H9 (cell line): ENCODE data around the gene DAPK1. TPM values are rescaled to one million over a fixed set of nuclear protein-coding genes. Genes with fewer than 3 reads are reported as not detected.

ENCODE experiments used
- DNase-seq: peaks from one replicate; pipeline ENCODE4 v3.0.0-alpha.2; 2017
- H2AFZ ChIP-seq: one replicate; pipeline ENCODE4 v1.6.1; 2013; ENCODE audit warnings: mild to moderate bottlenecking, low read length, control low read depth, moderate library complexity
- H2AK5ac ChIP-seq: 2 replicates; pipeline ENCODE4 v1.6.1; 2013; ENCODE audit warnings: low read length, control low read depth, mixed read lengths; ENCODE audit not compliant: insufficient read length
- H2BK120ac ChIP-seq: one replicate; pipeline ENCODE4 v1.6.1; 2013; ENCODE audit warnings: low read depth, mild to moderate bottlenecking, low read length, control low read depth, inconsistent platforms; ENCODE audit not compliant: poor library complexity, severe bottlenecking
- H2BK12ac ChIP-seq: 2 replicates; pipeline ENCODE4 v1.6.1; 2013; ENCODE audit warnings: low read length, control low read depth, mixed read lengths, low read depth; ENCODE audit not compliant: insufficient read length
- H2BK15ac ChIP-seq: 2 replicates; pipeline ENCODE4 v1.6.1; 2013; ENCODE audit warnings: low read depth, low read length, control low read depth
- H2BK20ac ChIP-seq: one replicate; pipeline ENCODE4 v1.6.1; 2013; ENCODE audit warnings: low read depth, mild to moderate bottlenecking, low read length, control low read depth, inconsistent platforms; ENCODE audit not compliant: poor library complexity, severe bottlenecking
- H2BK5ac ChIP-seq: 2 replicates; pipeline ENCODE4 v1.6.1; 2013; ENCODE audit warnings: low read length, control low read depth, mixed read lengths; ENCODE audit not compliant: insufficient read length
- H3K14ac ChIP-seq: 2 replicates; pipeline ENCODE4 v1.6.1; 2013; ENCODE audit warnings: low read length, control low read depth; ENCODE audit not compliant: insufficient read depth
- H3K18ac ChIP-seq: 2 replicates; pipeline ENCODE4 v1.6.1; 2013; ENCODE audit warnings: low read depth, mild to moderate bottlenecking, mixed read lengths, low read length, control low read depth; ENCODE audit not compliant: insufficient read length
- H3K23ac ChIP-seq: 2 replicates; pipeline ENCODE4 v1.6.1; 2013; ENCODE audit warnings: low read length, control low read depth, mixed read lengths, low read depth; ENCODE audit not compliant: insufficient read length
- H3K23me2 ChIP-seq: 2 replicates; pipeline ENCODE4 v1.6.1; 2013; ENCODE audit warnings: low read depth, mild to moderate bottlenecking, mixed read lengths, low read length, control low read depth; ENCODE audit not compliant: insufficient read length, poor library complexity, severe bottlenecking
- H3K27ac ChIP-seq: 2 replicates; pipeline ENCODE4 v1.5.1; 2013; ENCODE audit warnings: low read length, control low read depth, mixed read lengths, low read depth; ENCODE audit not compliant: insufficient read length
- H3K27me3 ChIP-seq: 2 replicates; pipeline ENCODE4 v1.6.1; 2013; ENCODE audit warnings: low read length, control low read depth, inconsistent platforms; ENCODE audit not compliant: insufficient read depth
- H3K4ac ChIP-seq: 2 replicates; pipeline ENCODE4 v1.6.1; 2013; ENCODE audit warnings: low read depth, mild to moderate bottlenecking, control low read depth, inconsistent platforms, low read length, moderate library complexity
- H3K4me1 ChIP-seq: 2 replicates; pipeline ENCODE4 v1.6.1; 2013; ENCODE audit warnings: low read length, control low read depth, inconsistent platforms; ENCODE audit not compliant: insufficient read depth
- H3K4me2 ChIP-seq: 2 replicates; pipeline ENCODE4 v1.6.1; 2013; ENCODE audit warnings: low read length, control low read depth, mixed read lengths; ENCODE audit not compliant: insufficient read length, insufficient read depth
- H3K56ac ChIP-seq: 2 replicates; pipeline ENCODE4 v1.6.1; 2013; ENCODE audit warnings: low read depth, mild to moderate bottlenecking, mixed read lengths, low read length, control low read depth; ENCODE audit not compliant: insufficient read length
- H3K79me1 ChIP-seq: 2 replicates; pipeline ENCODE4 v1.6.1; 2013; ENCODE audit warnings: low read depth, mild to moderate bottlenecking, moderate library complexity, low read length, control low read depth, inconsistent platforms; ENCODE audit not compliant: insufficient read depth, poor library complexity, severe bottlenecking
- H3K79me2 ChIP-seq: 2 replicates; pipeline ENCODE4 v1.6.1; 2013; ENCODE audit warnings: low read length, control low read depth, inconsistent platforms; ENCODE audit not compliant: insufficient read depth
- H3K9ac ChIP-seq: 2 replicates; pipeline ENCODE4 v1.6.1; 2013; ENCODE audit warnings: low read length, control low read depth, mixed read lengths; ENCODE audit not compliant: insufficient read length; ENCODE audit errors: extremely low read depth
- H3K9me3 ChIP-seq: one replicate; pipeline ENCODE4 v1.6.1; 2013; ENCODE audit warnings: low read depth, low read length, inconsistent platforms; ENCODE audit not compliant: control insufficient read depth
- H3T11ph ChIP-seq: one replicate; pipeline ENCODE4 v1.6.1; 2013; ENCODE audit warnings: mild to moderate bottlenecking, low read length, control low read depth, inconsistent platforms
- H4K20me1 ChIP-seq: one replicate; pipeline ENCODE4 v1.6.1; 2013; ENCODE audit not compliant: control insufficient read depth, insufficient read length, insufficient read depth
- H4K5ac ChIP-seq: 2 replicates; pipeline ENCODE4 v1.6.1; 2013; ENCODE audit warnings: low read depth, mild to moderate bottlenecking, mixed read lengths, low read length, control low read depth; ENCODE audit not compliant: insufficient read length
- H4K8ac ChIP-seq: replicated peaks from 2 replicates; pipeline ENCODE4 v1.6.1; 2013; ENCODE audit warnings: low read length, control low read depth, mixed read lengths, low read depth; ENCODE audit not compliant: insufficient read length
- H4K91ac ChIP-seq: 2 replicates; pipeline ENCODE4 v1.6.1; 2013; ENCODE audit warnings: low read depth, mild to moderate bottlenecking, moderate library complexity, mixed read lengths, low read length, control low read depth; ENCODE audit not compliant: insufficient read length
- H3K27ac Mint-ChIP-seq, 3 experiments: 2 replicates in 2 of 3; 3 replicates in 1 of 3; pipeline ENCODE4 v1.8.0; 2020 to 2021; ENCODE audit warnings: mixed read lengths in 3 of 3, mild to moderate bottlenecking in 1 of 3, moderate library complexity in 1 of 3
- H3K27me3 Mint-ChIP-seq: 2 replicates; pipeline ENCODE4 v1.8.0; 2021; ENCODE audit warnings: low read depth, mild to moderate bottlenecking, moderate library complexity, mixed read lengths
- H3K36me3 Mint-ChIP-seq, 3 experiments: 2 replicates in 2 of 3; 3 replicates in 1 of 3; pipeline ENCODE4 v1.8.0; 2020 to 2021; ENCODE audit warnings: low read depth in 3 of 3, mixed read lengths in 3 of 3; ENCODE audit not compliant: insufficient read depth in 1 of 3
- H3K4me1 Mint-ChIP-seq, 2 experiments: 2 replicates each; pipeline ENCODE4 v1.8.0; 2020; ENCODE audit warnings: mixed read lengths in 2 of 2
- H3K4me3 Mint-ChIP-seq, 2 experiments: 2 replicates in 1 of 2; 3 replicates in 1 of 2; pipeline ENCODE4 v1.8.0; 2020 to 2021; ENCODE audit warnings: mild to moderate bottlenecking in 2 of 2, mixed read lengths in 2 of 2, moderate library complexity in 1 of 2
- H3K9me3 Mint-ChIP-seq, 2 experiments: 2 replicates in 1 of 2; 3 replicates in 1 of 2; pipeline ENCODE4 v1.8.0; 2020; ENCODE audit warnings: mild to moderate bottlenecking in 2 of 2, mixed read lengths in 2 of 2, moderate library complexity in 1 of 2
- WGBS: extraction: QIAGEN DNeasy Blood & Tissue Kit; methylation state at CpG from one replicate; pipeline ENCODE4 v1.1.7; 2013; ENCODE audit warnings: missing lambda C conversion rate, low lambda C conversion rate, mixed read lengths; ENCODE audit not compliant: insufficient read length; ENCODE audit errors: extremely low coverage; 5-methylcytosine and 5-hydroxymethylcytosine counted together
- total RNA-seq: library from RNA; stranded (reverse); gene quantifications from 2 replicates; pipeline ENCODE4 v1.2.1, GENCODE V29; 2021
- TF ChIP-seq, protein P1 (sequence below): fragments of 200-600 bp; sonication (generic); conservative IDR thresholded peaks from 3 replicates; pipeline ENCODE4 v1.8.0; 2021; ENCODE audit warnings: antibody characterized with exemption, mild to moderate bottlenecking

The DAPK1 gene
- total RNA-seq, 1 experiment from 2014 or later = 79.4 TPM

DNA sequence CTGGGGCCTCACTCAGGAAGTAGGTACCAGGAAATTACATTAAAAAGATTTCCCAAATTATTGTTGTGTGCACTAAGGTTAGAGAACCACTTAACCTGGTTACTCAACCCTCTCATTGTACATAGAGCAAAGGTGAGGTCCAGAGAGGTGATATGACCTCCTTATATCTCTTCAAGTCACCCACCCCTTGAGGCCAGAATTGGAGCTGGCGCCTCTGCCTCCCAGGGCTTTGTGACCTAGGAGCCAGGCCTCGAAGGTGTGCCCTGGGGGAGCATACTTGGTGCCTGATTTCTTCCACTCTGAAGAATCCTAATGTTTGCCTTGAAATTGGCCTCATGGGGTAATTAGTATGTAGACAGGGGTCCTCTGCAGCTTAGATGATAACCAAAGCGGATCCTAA, 133.2 kb downstream of the DAPK1 start:
- Histone ChIP-seq H4K8ac (no peak overlapping the region), H4K91ac (no peak overlapping the region), H2AFZ (no peak overlapping the region), H3T11ph (no peak overlapping the region), H3K23me2 (no peaks in the 10 kb centered on the region), H3K14ac (no peak overlapping the region), H2BK15ac (no peak overlapping the region), H3K27me3 (no peaks in the 10 kb centered on the region), H4K5ac (no peak overlapping the region), H2AK5ac (no peak overlapping the region), H2BK12ac (no peak overlapping the region), H2BK20ac (no peak overlapping the region), H4K20me1 (no peaks in the 10 kb centered on the region), H3K9me3 (no peaks in the 10 kb centered on the region), H3K4me2 (no peak overlapping the region), H3K79me1 (no peaks in the 10 kb centered on the region), H3K9ac (no peak overlapping the region), H3K27ac (no peak overlapping the region), H3K4me1 (peaks cover 3% of the 10 kb centered on the region; the same call in 1 of the 2 replicates), H3K18ac (no peak overlapping the region), H3K23ac (no peak overlapping the region), H3K56ac (no peak overlapping the region), H2BK5ac (no peak overlapping the region), H3K4ac (no peak overlapping the region), H3K79me2 (no peaks in the 10 kb centered on the region), H2BK120ac (no peak overlapping the region)
- no peak for DNase-seq
- H3K27me3 Mint-ChIP-seq = no peaks in the 10 kb centered on the region
- peaks cover 32 to 38% (median 32%) of the 10 kb centered on the region in 3 experiments for H3K36me3 Mint-ChIP-seq
- no CpG with 5 or more reads among the region's 3 CpGs for WGBS
- no peaks in the 10 kb centered on the region; a peak in 1 of 5 replicates for H3K9me3 Mint-ChIP-seq
- TF ChIP-seq, protein P1, sequence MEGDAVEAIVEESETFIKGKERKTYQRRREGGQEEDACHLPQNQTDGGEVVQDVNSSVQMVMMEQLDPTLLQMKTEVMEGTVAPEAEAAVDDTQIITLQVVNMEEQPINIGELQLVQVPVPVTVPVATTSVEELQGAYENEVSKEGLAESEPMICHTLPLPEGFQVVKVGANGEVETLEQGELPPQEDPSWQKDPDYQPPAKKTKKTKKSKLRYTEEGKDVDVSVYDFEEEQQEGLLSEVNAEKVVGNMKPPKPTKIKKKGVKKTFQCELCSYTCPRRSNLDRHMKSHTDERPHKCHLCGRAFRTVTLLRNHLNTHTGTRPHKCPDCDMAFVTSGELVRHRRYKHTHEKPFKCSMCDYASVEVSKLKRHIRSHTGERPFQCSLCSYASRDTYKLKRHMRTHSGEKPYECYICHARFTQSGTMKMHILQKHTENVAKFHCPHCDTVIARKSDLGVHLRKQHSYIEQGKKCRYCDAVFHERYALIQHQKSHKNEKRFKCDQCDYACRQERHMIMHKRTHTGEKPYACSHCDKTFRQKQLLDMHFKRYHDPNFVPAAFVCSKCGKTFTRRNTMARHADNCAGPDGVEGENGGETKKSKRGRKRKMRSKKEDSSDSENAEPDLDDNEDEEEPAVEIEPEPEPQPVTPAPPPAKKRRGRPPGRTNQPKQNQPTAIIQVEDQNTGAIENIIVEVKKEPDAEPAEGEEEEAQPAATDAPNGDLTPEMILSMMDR = no peak
- H3K4me3 Mint-ChIP-seq = no peak overlapping the region
- H3K4me1 Mint-ChIP-seq = peaks cover 6 to 8% of the 10 kb centered on the region in 2 experiments; a peak in 3 of 4 replicates
- H3K27ac Mint-ChIP-seq = no peak overlapping the region
